Measurements from ENCODE around the gene LIMS1. TPM values are rescaled to one million over a fixed set of nuclear protein-coding genes. Genes with fewer than 3 reads are reported as not detected.

The LIMS1 gene
- total RNA-seq, 1 donor from 2014 or later = 19.4 TPM

- Mint-ChIP-seq H3K4me1 (peaks cover 16% of the 10 kb centered on the region), H3K36me3 (peaks cover 19% of the 10 kb centered on the region), H3K4me3 (no peak overlapping the region), H3K9me3 (peaks cover 5% of the 10 kb centered on the region), H3K27me3 (ENCODE audit: insufficient read depth, low read depth) (peaks cover 2% of the 10 kb centered on the region), H3K27ac (no peak overlapping the region)
- no peaks in the 10 kb centered on the region for H3K9me3 ChIP-seq (ENCODE audit: low read depth)
- peaks cover 20% of the 10 kb centered on the region for H3K4me1 ChIP-seq
- H2AFZ ChIP-seq (replicated peaks) = no peak overlapping the region
- DNase-seq (ENCODE audit: low spot score) = no peak
- H3K36me3 ChIP-seq = no peaks in the 10 kb centered on the region
- no peak overlapping the region for H3K27ac ChIP-seq
- peaks cover 23% of the 10 kb centered on the region for H4K20me1 ChIP-seq (ENCODE audit: low read depth)
- H3K4me2 ChIP-seq = no peak overlapping the region
- no peak overlapping the region for H3K4me3 ChIP-seq
- H3K79me2 ChIP-seq (ENCODE audit: low read depth) = peaks cover 69% of the 10 kb centered on the region
- H3K9ac ChIP-seq = no peak overlapping the region
- H3K27me3 ChIP-seq = no peaks in the 10 kb centered on the region
- H3F3A ChIP-seq (ENCODE audit: low read depth) = no peaks in the 10 kb centered on the region
- TF ChIP-seq CTCF (IDR thresholded peaks at IDR 0.05) = no peak
- TF ChIP-seq EZH2 (IDR thresholded peaks at IDR 0.05) = no peak
- TF ChIP-seq EZH2phosphoT487 (IDR thresholded peaks at IDR 0.05) = no peak
These were observed 7.2 kb downstream of the LIMS1 start for GRCh38 chr2:108541451-108541850.

- H3K9me3 ChIP-seq (ENCODE audit: low read depth) = no peaks in the 10 kb centered on the region
- Mint-ChIP-seq H3K27me3 (ENCODE audit: insufficient read depth, low read depth) (peaks cover 2% of the 10 kb centered on the region), H3K27ac (no peak overlapping the region), H3K4me1 (peaks cover 16% of the 10 kb centered on the region), H3K9me3 (peaks cover 5% of the 10 kb centered on the region), H3K4me3 (no peak overlapping the region), H3K36me3 (peaks cover 19% of the 10 kb centered on the region)
- no peak for TF ChIP-seq EZH2phosphoT487 (IDR thresholded peaks at IDR 0.05)
- no peak for TF ChIP-seq CTCF (IDR thresholded peaks at IDR 0.05)
- TF ChIP-seq EZH2 (IDR thresholded peaks at IDR 0.05) = no peak
- no peak overlapping the region for H3K27ac ChIP-seq
- H3K9ac ChIP-seq = no peak overlapping the region
- H3K36me3 ChIP-seq = no peaks in the 10 kb centered on the region
- no peak overlapping the region for H3K4me2 ChIP-seq
- H3K27me3 ChIP-seq = no peaks in the 10 kb centered on the region
- H4K20me1 ChIP-seq (ENCODE audit: low read depth) = peaks cover 18% of the 10 kb centered on the region
- no peak overlapping the region for H2AFZ ChIP-seq (replicated peaks)
- H3K4me3 ChIP-seq = no peak overlapping the region
- no peaks in the 10 kb centered on the region for H3F3A ChIP-seq (ENCODE audit: low read depth)
- H3K79me2 ChIP-seq (ENCODE audit: low read depth) = peaks cover 63% of the 10 kb centered on the region
- H3K4me1 ChIP-seq = peaks cover 20% of the 10 kb centered on the region
- DNase-seq (ENCODE audit: low spot score) = no peak
These were observed 7.8 kb downstream of the LIMS1 start for GRCh38 chr2:108542071-108542470.

- H3K4me1 Mint-ChIP-seq = peaks cover 5% of the 10 kb centered on the region
- peaks cover 30% of the 10 kb centered on the region for H3K79me2 ChIP-seq (ENCODE audit: low read depth)
- peaks cover 5% of the 10 kb centered on the region for H4K20me1 ChIP-seq (ENCODE audit: low read depth)
These were observed 13.3 kb downstream of the LIMS1 start for GRCh38 chr2:108547606-108548005.

More at GRCh38 chr2:108547606-108548005, 13.3 kb downstream of the LIMS1 start:
- no peak for TF ChIP-seq CTCF (IDR thresholded peaks at IDR 0.05)
- no peak for TF ChIP-seq EZH2phosphoT487 (IDR thresholded peaks at IDR 0.05)
- TF ChIP-seq EZH2 (IDR thresholded peaks at IDR 0.05) = no peak
- Histone ChIP-seq H3K27ac (no peak overlapping the region), H3K36me3 (no peaks in the 10 kb centered on the region), H3K9me3 (ENCODE audit: low read depth) (no peaks in the 10 kb centered on the region), H3K4me1 (no peaks in the 10 kb centered on the region), H3F3A (ENCODE audit: low read depth) (no peaks in the 10 kb centered on the region), H2AFZ (replicated peaks) (no peak overlapping the region), H3K9ac (no peak overlapping the region), H3K4me3 (no peak overlapping the region), H3K27me3 (no peaks in the 10 kb centered on the region), H3K4me2 (no peak overlapping the region)
- Mint-ChIP-seq H3K4me3 (no peak overlapping the region), H3K9me3 (peaks cover 5% of the 10 kb centered on the region), H3K27me3 (ENCODE audit: insufficient read depth, low read depth) (peaks cover 2% of the 10 kb centered on the region), H3K36me3 (peaks cover 11% of the 10 kb centered on the region), H3K27ac (no peak overlapping the region)
- no peak for DNase-seq (ENCODE audit: low spot score)
